ENCODE measurements around the gene ACOX3. TPM values are rescaled to one million over a fixed set of nuclear protein-coding genes. Genes with fewer than 3 reads are reported as not detected.
"Not testable (repeated sequence)": the region's sequence is repeated elsewhere in the genome, so short reads cannot be mapped to it uniquely, and the experiment has no call there.

The ACOX3 gene
- total RNA-seq, 2 experiments from 2014 or later = 18.2 to 20.4 TPM

GRCh38 chr4:8410641-8411271, 29.8 kb downstream of the ACOX3 start:
- ChIA-PET POLR2A (no interaction called here), CTCF (interaction anchor here (0.8 to 1.6 kb wide), 3 partner anchors 43 to 197 kb away, joined by 3 to 4 read pairs (median 3); no protein-coding TSS in a partner anchor)

- CTCF ChIA-PET = interaction anchor here (1.1 to 1.6 kb wide), 2 partner anchors 44 to 168 kb away, joined by 3 to 4 read pairs; no protein-coding TSS in a partner anchor
- POLR2A ChIA-PET = no interaction called here
Measured at GRCh38 chr4:8410066-8410625, 30.4 kb downstream of the ACOX3 start.

- CTCF ChIA-PET = interaction anchor here (1.1 to 1.6 kb wide), 2 partner anchors 45 to 167 kb away, joined by 3 to 4 read pairs; no protein-coding TSS in a partner anchor
Measured at GRCh38 chr4:8409264-8410065, 31.1 kb downstream of the ACOX3 start.

GRCh38 chr4:8407756-8408155, 32.8 kb downstream of the ACOX3 start:
- CTCF ChIA-PET = interaction anchor here (1.2 kb wide), 1 partner anchor 166 kb away, joined by 5 read pairs; no protein-coding TSS in a partner anchor
- POLR2A ChIA-PET = no interaction called here

More at GRCh38 chr4:8409264-8410065, 31.1 kb downstream of the ACOX3 start:
- POLR2A ChIA-PET = no interaction called here

GRCh38 chr4:8407316-8407715, 33.2 kb downstream of the ACOX3 start:
- ChIA-PET POLR2A (no interaction called here), CTCF (interaction anchor here (1.2 kb wide), 1 partner anchor 165 kb away, joined by 5 read pairs; no protein-coding TSS in a partner anchor)

GRCh38 chr4:8406887-8407286, 33.6 kb downstream of the ACOX3 start:
- POLR2A ChIA-PET, CTCF ChIA-PET: not testable (repeated sequence)

- POLR2A ChIA-PET = no interaction called here
Measured at GRCh38 chr4:8405516-8405875, 35.0 kb downstream of the ACOX3 start.

GRCh38 chr4:8404791-8405515, 35.6 kb downstream of the ACOX3 start:
- ChIA-PET CTCF (interaction anchor here (2.7 kb wide), 1 partner anchor 163 kb away, joined by 12 read pairs; no protein-coding TSS in a partner anchor), POLR2A (no interaction called here)

More at GRCh38 chr4:8405516-8405875, 35.0 kb downstream of the ACOX3 start:
- CTCF ChIA-PET = interaction anchor here (0.7 kb wide), 1 partner anchor 9 kb away, joined by 3 read pairs; no protein-coding TSS in a partner anchor

GRCh38 chr4:8403976-8404375, 36.5 kb downstream of the ACOX3 start:
- ChIA-PET CTCF (interaction anchor here (0.6 to 2.7 kb wide), 3 partner anchors 9 to 162 kb away, joined by 3 to 12 read pairs (median 4); no protein-coding TSS in a partner anchor), POLR2A (no interaction called here)

- POLR2A ChIA-PET = no interaction called here
- CTCF ChIA-PET = interaction anchor here (0.6 to 2.7 kb wide), 7 partner anchors 8 to 228 kb away, joined by 3 to 12 read pairs (median 3); partner anchors contain the start of gene SH3TC1
Measured at GRCh38 chr4:8403173-8403753, 37.3 kb downstream of the ACOX3 start.

- ChIA-PET POLR2A (no interaction called here), CTCF (interaction anchor here (0.9 to 2.7 kb wide), 5 partner anchors 16 to 227 kb away, joined by 3 to 12 read pairs (median 3); partner anchors contain the start of gene SH3TC1)
Measured at GRCh38 chr4:8402640-8403039, 37.9 kb downstream of the ACOX3 start.

GRCh38 chr4:8402181-8402597, 38.3 kb downstream of the ACOX3 start:
- POLR2A ChIA-PET = no interaction called here
- CTCF ChIA-PET = interaction anchor here (0.9 to 2.7 kb wide), 6 partner anchors 15 to 227 kb away, joined by 3 to 12 read pairs (median 4); partner anchors contain the start of gene SH3TC1

GRCh38 chr4:8401665-8402064, 38.9 kb downstream of the ACOX3 start:
- CTCF ChIA-PET = interaction anchor here (1.8 kb wide), 1 partner anchor 225 kb away, joined by 5 read pairs; no protein-coding TSS in a partner anchor
- POLR2A ChIA-PET = no interaction called here

GRCh38 chr4:8400632-8401325, 39.7 kb downstream of the ACOX3 start:
- CTCF ChIA-PET = interaction anchor here (0.9 to 1.8 kb wide), 2 partner anchors 158 to 224 kb away, joined by 3 to 5 read pairs; no protein-coding TSS in a partner anchor
- POLR2A ChIA-PET = no interaction called here

- POLR2A ChIA-PET = no interaction called here
- CTCF ChIA-PET = no interaction called here
Measured at GRCh38 chr4:8399298-8399697, 41.2 kb downstream of the ACOX3 start.

GRCh38 chr4:8398347-8398746, 42.2 kb downstream of the ACOX3 start:
- CTCF ChIA-PET = no interaction called here

GRCh38 chr4:8396762-8397406, 43.6 kb downstream of the ACOX3 start:
- ChIA-PET CTCF (interaction anchor here (0.7 to 2.1 kb wide), 3 partner anchors 9 to 155 kb away, joined by 3 to 5 read pairs (median 3); no protein-coding TSS in a partner anchor), POLR2A (no interaction called here)

More at GRCh38 chr4:8398347-8398746, 42.2 kb downstream of the ACOX3 start:
- POLR2A ChIA-PET = no interaction called here
